ENCODE results near the gene CLIP1.
"Not testable (repeated sequence)": the region's sequence is repeated elsewhere in the genome, so short reads cannot be mapped to it uniquely, and the experiment has no call there.

Gene CLIP1

GRCh38 chr12:122374707-122375106 is 47.8 kb downstream of the CLIP1 start:
- no peak for DNase-seq
- H3K4me3 Mint-ChIP-seq, result no peak overlapping the region
- peaks cover 8 to 13% of the 10 kb centered on the region in 2 donors for H3K4me1 Mint-ChIP-seq (ENCODE audit: low read depth in 2 of 2)
- no peaks in the 10 kb centered on the region for H3K27me3 Mint-ChIP-seq
- peaks cover 73% of the 10 kb centered on the region for H3K36me3 Mint-ChIP-seq (ENCODE audit: insufficient read depth)
- no peak for ATAC-seq (replicated peaks)
- no peaks in the 10 kb centered on the region for H3K9me3 Mint-ChIP-seq
- peak overlapping the region in 1 of 2 donors; percentile 46 for H3K27ac Mint-ChIP-seq

- no peaks in the 10 kb centered on the region for H3K27me3 Mint-ChIP-seq
- ATAC-seq (replicated peaks) (no peak), DNase-seq (no peak)
- H3K4me3 Mint-ChIP-seq, result no peak overlapping the region
- H3K9me3 Mint-ChIP-seq, result no peaks in the 10 kb centered on the region
- peak overlapping the region; percentile 48 to 74 for H3K27ac Mint-ChIP-seq
- peaks cover 8 to 25% of the 10 kb centered on the region in 2 donors for H3K4me1 Mint-ChIP-seq (ENCODE audit: low read depth in 2 of 2)
- peaks cover 45% of the 10 kb centered on the region for H3K36me3 Mint-ChIP-seq (ENCODE audit: insufficient read depth)
These were observed 50.9 kb downstream of the CLIP1 start for GRCh38 chr12:122371475-122372045.

GRCh38 chr12:122368361-122369073 is 54.0 kb downstream of the CLIP1 start:
- H3K36me3 Mint-ChIP-seq (ENCODE audit: insufficient read depth), result peaks cover 28% of the 10 kb centered on the region
- H3K27ac Mint-ChIP-seq, result no peak overlapping the region
- no peak overlapping the region for H3K4me3 Mint-ChIP-seq
- no peaks in the 10 kb centered on the region for H3K27me3 Mint-ChIP-seq
- peaks cover 10 to 25% of the 10 kb centered on the region in 2 donors for H3K4me1 Mint-ChIP-seq (ENCODE audit: low read depth in 2 of 2)
- DNase-seq (no peak), ATAC-seq (replicated peaks) (no peak)
- H3K9me3 Mint-ChIP-seq, result no peaks in the 10 kb centered on the region

GRCh38 chr12:122367632-122368031 is 54.8 kb downstream of the CLIP1 start:
- H3K27ac Mint-ChIP-seq; H3K9me3 Mint-ChIP-seq; ATAC-seq (replicated peaks); H3K4me3 Mint-ChIP-seq; H3K27me3 Mint-ChIP-seq; DNase-seq: not testable (repeated sequence)
- Mint-ChIP-seq H3K36me3 (ENCODE audit: insufficient read depth) (peaks cover 30% of the 10 kb centered on the region), H3K4me1 (ENCODE audit: low read depth in 2 of 2) (peaks cover 10 to 25% of the 10 kb centered on the region in 2 donors)

- Mint-ChIP-seq H3K9me3 (no peaks in the 10 kb centered on the region), H3K4me3 (no peak overlapping the region), H3K27ac (peak overlapping the region in 1 of 2 donors; percentile 5), H3K4me1 (ENCODE audit: low read depth in 2 of 2) (peaks cover 9 to 25% of the 10 kb centered on the region in 2 donors), H3K36me3 (ENCODE audit: insufficient read depth) (peaks cover 23% of the 10 kb centered on the region), H3K27me3 (no peaks in the 10 kb centered on the region)
- ATAC-seq (replicated peaks), result no peak
- no peak for DNase-seq
These were observed 55.6 kb downstream of the CLIP1 start for GRCh38 chr12:122366685-122367475.

- H3K27me3 Mint-ChIP-seq; H3K9me3 Mint-ChIP-seq; DNase-seq; H3K27ac Mint-ChIP-seq; H3K4me3 Mint-ChIP-seq; ATAC-seq (replicated peaks): not testable (repeated sequence)
- Mint-ChIP-seq H3K36me3 (ENCODE audit: insufficient read depth) (peaks cover 30% of the 10 kb centered on the region), H3K4me1 (ENCODE audit: low read depth in 2 of 2) (peaks cover 2 to 16% of the 10 kb centered on the region in 2 donors)
These were observed 57.2 kb downstream of the CLIP1 start for GRCh38 chr12:122365226-122365625.

- Mint-ChIP-seq H3K27me3 (no peaks in the 10 kb centered on the region), H3K9me3 (no peaks in the 10 kb centered on the region), H3K4me3 (no peak overlapping the region), H3K4me1 (ENCODE audit: low read depth in 2 of 2) (peaks cover 2 to 7% of the 10 kb centered on the region in 2 donors), H3K27ac (no peak overlapping the region), H3K36me3 (ENCODE audit: insufficient read depth) (peaks cover 34% of the 10 kb centered on the region)
- ATAC-seq (replicated peaks), result no peak
- no peak for DNase-seq
These were observed 58.7 kb downstream of the CLIP1 start for GRCh38 chr12:122363782-122364181.

- H3K27ac Mint-ChIP-seq, result no peak overlapping the region
- peaks cover 2 to 7% of the 10 kb centered on the region in 2 donors for H3K4me1 Mint-ChIP-seq (ENCODE audit: low read depth in 2 of 2)
- H3K9me3 Mint-ChIP-seq, result no peaks in the 10 kb centered on the region
- ATAC-seq (replicated peaks), result no peak
- H3K4me3 Mint-ChIP-seq, result no peak overlapping the region
- no peaks in the 10 kb centered on the region for H3K27me3 Mint-ChIP-seq
- no peak for DNase-seq
- H3K36me3 Mint-ChIP-seq (ENCODE audit: insufficient read depth), result peaks cover 40% of the 10 kb centered on the region
These were observed 59.7 kb downstream of the CLIP1 start for GRCh38 chr12:122362755-122363154.

- not testable (repeated sequence) for H3K4me1 Mint-ChIP-seq (ENCODE audit: low read depth in 2 of 2); H3K27me3 Mint-ChIP-seq; DNase-seq; H3K27ac Mint-ChIP-seq; H3K9me3 Mint-ChIP-seq; H3K4me3 Mint-ChIP-seq; ATAC-seq (replicated peaks)
- H3K36me3 Mint-ChIP-seq (ENCODE audit: insufficient read depth), result peaks cover 50% of the 10 kb centered on the region
These were observed 64.1 kb downstream of the CLIP1 start for GRCh38 chr12:122358403-122358802.

- not testable (repeated sequence) for H3K27ac Mint-ChIP-seq; H3K4me1 Mint-ChIP-seq (ENCODE audit: low read depth in 2 of 2); H3K27me3 Mint-ChIP-seq; DNase-seq; H3K9me3 Mint-ChIP-seq; H3K4me3 Mint-ChIP-seq; ATAC-seq (replicated peaks)
- peaks cover 52% of the 10 kb centered on the region for H3K36me3 Mint-ChIP-seq (ENCODE audit: insufficient read depth)
These were observed 64.9 kb downstream of the CLIP1 start for GRCh38 chr12:122357536-122357935.

GRCh38 chr12:122356991-122357390 is 65.5 kb downstream of the CLIP1 start:
- DNase-seq; H3K27me3 Mint-ChIP-seq; H3K4me3 Mint-ChIP-seq; ATAC-seq (replicated peaks); H3K9me3 Mint-ChIP-seq; H3K27ac Mint-ChIP-seq; H3K4me1 Mint-ChIP-seq (ENCODE audit: low read depth in 2 of 2): not testable (repeated sequence)
- H3K36me3 Mint-ChIP-seq (ENCODE audit: insufficient read depth), result peaks cover 54% of the 10 kb centered on the region

GRCh38 chr12:122356192-122356635 is 66.3 kb downstream of the CLIP1 start:
- Mint-ChIP-seq H3K36me3 (ENCODE audit: insufficient read depth) (peaks cover 53% of the 10 kb centered on the region), H3K4me1 (ENCODE audit: low read depth in 2 of 2) (peaks cover 4 to 8% of the 10 kb centered on the region in 2 donors), H3K27me3 (no peaks in the 10 kb centered on the region), H3K4me3 (no peak overlapping the region), H3K27ac (no peak overlapping the region), H3K9me3 (no peaks in the 10 kb centered on the region)
- peak; percentile 69 for ATAC-seq (replicated peaks)
- DNase-seq, result peak; percentile 38 to 55 (median 44)

- H3K36me3 Mint-ChIP-seq (ENCODE audit: insufficient read depth), result peaks cover 53% of the 10 kb centered on the region
- ATAC-seq (replicated peaks) (no peak), DNase-seq (no peak)
- no peaks in the 10 kb centered on the region for H3K27me3 Mint-ChIP-seq
- no peak overlapping the region for H3K4me3 Mint-ChIP-seq
- no peaks in the 10 kb centered on the region for H3K9me3 Mint-ChIP-seq
- no peak overlapping the region for H3K27ac Mint-ChIP-seq
- H3K4me1 Mint-ChIP-seq (ENCODE audit: low read depth in 2 of 2), result peaks cover 4 to 8% of the 10 kb centered on the region in 2 donors
These were observed 66.8 kb downstream of the CLIP1 start for GRCh38 chr12:122355706-122356105.

All from effector memory CD8-positive, alpha-beta T cell (primary cell).